ENCODE results near the gene CRTC1. TPM values are rescaled to one million over a fixed set of nuclear protein-coding genes. Genes with fewer than 3 reads are reported as not detected.
A peak's percentile ranks its signal among the peaks of the same experiment; 100 is the strongest.

The CRTC1 gene
- total RNA-seq, 4 donors from 2014 or later, result 12.3 to 15.9 (median 13.1) TPM

GRCh38 chr19:18785179-18786124 is 102.0 kb downstream of the CRTC1 start:
- Histone ChIP-seq H3K4me1 (peaks cover 9 to 38% of the 10 kb centered on the region in 2 donors), H3K27ac (no peak overlapping the region), H3K9me3 (no peaks in the 10 kb centered on the region), H3K36me3 (no peaks in the 10 kb centered on the region), H3K27me3 (peaks cover 29% of the 10 kb centered on the region), H3K4me3 (replicated peaks in 1 of 3) (no peak overlapping the region)
- intact Hi-C loops (cut with DNase I), result no loop called here
- TF ChIP-seq POLR2A (IDR thresholded peaks at IDR 0.05), result no peak
- no peak for TF ChIP-seq CTCF (IDR thresholded peaks at IDR 0.05)
- peak; percentile 47 to 50 for DNase-seq
- WGBS, 2 donors, result 13 to 15% methylated on average over 20 to 24 of the region's 65 CpGs

- Histone ChIP-seq H3K4me3 (replicated peaks in 1 of 3) (no peak overlapping the region), H3K27ac (no peak overlapping the region), H3K27me3 (peaks cover 38% of the 10 kb centered on the region), H3K4me1 (peaks cover 14 to 44% of the 10 kb centered on the region in 2 donors), H3K36me3 (no peaks in the 10 kb centered on the region), H3K9me3 (no peaks in the 10 kb centered on the region)
- intact Hi-C loops (cut with DNase I), result no loop called here
- TF ChIP-seq POLR2A (IDR thresholded peaks at IDR 0.05) (no peak), CTCF (IDR thresholded peaks at IDR 0.05) (no peak)
- 1 to 4% methylated on average over 14 to 23 of the region's 68 CpGs for WGBS, 2 donors
- no peak for DNase-seq
Observed at GRCh38 chr19:18788529-18789421, 105.3 kb downstream of the CRTC1 start.

- Histone ChIP-seq H3K4me3 (replicated peaks in 1 of 3) (no peak overlapping the region), H3K4me1 (peaks cover 14 to 44% of the 10 kb centered on the region in 2 donors), H3K27me3 (peaks cover 38% of the 10 kb centered on the region), H3K36me3 (no peaks in the 10 kb centered on the region), H3K9me3 (no peaks in the 10 kb centered on the region), H3K27ac (no peak overlapping the region)
- intact Hi-C loops (cut with DNase I), result no loop called here
- 5 to 8% methylated on average over 18 to 23 of the region's 38 CpGs for WGBS, 2 donors
- no peak for DNase-seq
- TF ChIP-seq CTCF (IDR thresholded peaks at IDR 0.05) (no peak), POLR2A (IDR thresholded peaks at IDR 0.05) (no peak)
Observed at GRCh38 chr19:18789422-18789869, 106.0 kb downstream of the CRTC1 start.

- intact Hi-C loops (cut with DNase I), result no loop called here
- H3K36me3 ChIP-seq, result no peaks in the 10 kb centered on the region
- H3K27ac ChIP-seq, result no peak overlapping the region
- H3K4me3 ChIP-seq (replicated peaks in 1 of 3), result no peak overlapping the region
- TF ChIP-seq CTCF (IDR thresholded peaks at IDR 0.05), result no peak
- TF ChIP-seq POLR2A (IDR thresholded peaks at IDR 0.05), result no peak
- peaks cover 38% of the 10 kb centered on the region for H3K27me3 ChIP-seq
- H3K4me1 ChIP-seq, result peaks cover 14 to 44% of the 10 kb centered on the region in 2 donors
- DNase-seq, result peak; percentile 23 to 33
- H3K9me3 ChIP-seq, result no peaks in the 10 kb centered on the region
- 1 to 3% methylated on average over 27 to 30 of the region's 65 CpGs for WGBS, 2 donors
Observed at GRCh38 chr19:18789883-18790565, 106.5 kb downstream of the CRTC1 start.
